SW480 (cell line): ENCODE data around the gene PCDHA1.
"Not testable (repeated sequence)": the region's sequence is repeated elsewhere in the genome, so short reads cannot be mapped to it uniquely, and the experiment has no call there.

Source experiments
- DNase-seq: peaks from one replicate; pipeline ENCODE4 v3.0.0-alpha.2; 2016; ENCODE audit warnings: low spot score

The PCDHA1 gene

GRCh38 chr5:140808241-140808888 lies 22.4 kb downstream of the PCDHA1 start:
- not testable (repeated sequence) for DNase-seq

GRCh38 chr5:140808889-140809291 lies 22.9 kb downstream of the PCDHA1 start:
- DNase-seq = no peak

GRCh38 chr5:140821375-140822280 lies 35.7 kb downstream of the PCDHA1 start, which contains the start of gene PCDHA5:
Gene PCDHA5 (plus strand): TSS chr5:140821613.
- no peak for DNase-seq

- no peak for DNase-seq
These were observed 36.3 kb downstream of the PCDHA1 start for GRCh38 chr5:140822281-140822629.

GRCh38 chr5:140822969-140823368 lies 37.0 kb downstream of the PCDHA1 start:
- not testable (repeated sequence) for DNase-seq

GRCh38 chr5:140823475-140823874 lies 37.5 kb downstream of the PCDHA1 start:
- DNase-seq = no peak

GRCh38 chr5:140827704-140828361 lies 41.9 kb downstream of the PCDHA1 start, which contains the start of gene PCDHA6:
Gene PCDHA6 (plus strand): TSS chr5:140827960. CDS start chr5:140828092, 132 bp downstream.
- no peak for DNase-seq

GRCh38 chr5:140828362-140828737 lies 42.4 kb downstream of the PCDHA1 start:
- DNase-seq = no peak

- DNase-seq = not testable (repeated sequence)
These were observed 43.9 kb downstream of the PCDHA1 start for GRCh38 chr5:140829511-140830501.

GRCh38 chr5:140833993-140834392 lies 48.1 kb downstream of the PCDHA1 start, which contains the start of gene PCDHA7:
Gene PCDHA7 (plus strand): TSS chr5:140834269. CDS start chr5:140834384, 115 bp downstream.
- no peak for DNase-seq

- not testable (repeated sequence) for DNase-seq
These were observed 48.6 kb downstream of the PCDHA1 start for GRCh38 chr5:140834439-140835008.

- no peak for DNase-seq
These were observed 49.9 kb downstream of the PCDHA1 start for GRCh38 chr5:140835622-140836510.

GRCh38 chr5:140840978-140841962 lies 55.3 kb downstream of the PCDHA1 start, which contains the start of gene PCDHA8:
Gene PCDHA8 (plus strand): TSS chr5:140841187. CDS start chr5:140841322, 135 bp downstream.
- DNase-seq = peak; percentile 32

- no peak for DNase-seq
These were observed 57.1 kb downstream of the PCDHA1 start for GRCh38 chr5:140842798-140843733.

- DNase-seq = not testable (repeated sequence)
These were observed 62.5 kb downstream of the PCDHA1 start, which contains the start of gene PCDHA9 for GRCh38 chr5:140848139-140849102. Gene PCDHA9 (plus strand): TSS chr5:140848382. CDS start chr5:140848496, 114 bp downstream.
